VCaP (cell line): ENCODE measurements around the gene MED17.

Experiments used
- H3K27ac ChIP-seq: fragments of 450-650 bp; 2 replicates; pipeline ENCODE4 v1.5.1; 2017
- CTCF ChIP-seq: fragments of 450-650 bp; conservative IDR thresholded peaks from 2 replicates; pipeline ENCODE4 v1.5.1; 2017; ENCODE audit warnings: mild to moderate bottlenecking, moderate library complexity

Gene MED17

GRCh38 chr11:93761910-93762309 lies 22.2 kb upstream of the MED17 start:
- TF ChIP-seq CTCF: no peak
- H3K27ac ChIP-seq: no peak overlapping the region

- no peak overlapping the region for H3K27ac ChIP-seq
- no peak for TF ChIP-seq CTCF
Observed at GRCh38 chr11:93765551-93765950, 18.5 kb upstream of the MED17 start.

- TF ChIP-seq CTCF: no peak
- H3K27ac ChIP-seq: no peak overlapping the region
Observed at GRCh38 chr11:93766504-93766903, 17.6 kb upstream of the MED17 start.

GRCh38 chr11:93767018-93767417 lies 17.1 kb upstream of the MED17 start:
- no peak overlapping the region for H3K27ac ChIP-seq
- TF ChIP-seq CTCF: no peak

- H3K27ac ChIP-seq: no peak overlapping the region
- no peak for TF ChIP-seq CTCF
Observed at GRCh38 chr11:93770160-93770559, 13.9 kb upstream of the MED17 start.

GRCh38 chr11:93772123-93772522 lies 12.0 kb upstream of the MED17 start:
- no peak overlapping the region for H3K27ac ChIP-seq
- TF ChIP-seq CTCF: no peak

GRCh38 chr11:93773045-93773477 lies 11.0 kb upstream of the MED17 start:
- no peak for TF ChIP-seq CTCF
- H3K27ac ChIP-seq: no peak overlapping the region
